GM23338 (cell line): ENCODE measurements around the gene RNF2. TPM values are rescaled to one million over a fixed set of nuclear protein-coding genes. Genes with fewer than 3 reads are reported as not detected.

ENCODE experiments used
- ATAC-seq: fragments of 200-7000 bp; cut with Tn5 transposase; 3 replicates; pipeline ENCODE4 v1.9.1; 2020
- DNase-seq: peaks from one replicate; pipeline ENCODE4 v3.0.0-alpha.2; 2015; ENCODE audit warnings: low spot score
- H2AFZ ChIP-seq: fragments of 200-600 bp; sonication (generic); 2 replicates; pipeline ENCODE4 v1.8.0; 2016; ENCODE audit warnings: antibody characterized with exemption, mild to moderate bottlenecking, moderate library complexity
- H3F3A ChIP-seq: fragments of 200-600 bp; sonication (generic); replicated peaks from 2 replicates; pipeline ENCODE4 v1.8.0; 2017; ENCODE audit warnings: antibody characterized with exemption, mixed run types, low read depth
- H3K27ac ChIP-seq: fragments of 200-600 bp; sonication (generic); 2 replicates; pipeline ENCODE4 v1.6.1; 2016; ENCODE audit warnings: low read depth
- H3K27me3 ChIP-seq: fragments of 200-600 bp; sonication (generic); 2 replicates; pipeline ENCODE4 v1.8.0; 2016; ENCODE audit warnings: mild to moderate bottlenecking, mixed run types, moderate library complexity; ENCODE audit not compliant: insufficient read depth
- H3K36me3 ChIP-seq: fragments of 200-600 bp; sonication (generic); 2 replicates; pipeline ENCODE4 v1.8.0; 2016; ENCODE audit warnings: mild to moderate bottlenecking; ENCODE audit not compliant: insufficient read depth
- H3K4me1 ChIP-seq: fragments of 200-600 bp; sonication (generic); 2 replicates; pipeline ENCODE4 v1.8.0; 2016; ENCODE audit warnings: mild to moderate bottlenecking, moderate library complexity; ENCODE audit not compliant: insufficient read depth
- H3K4me2 ChIP-seq: fragments of 200-600 bp; sonication (generic); 2 replicates; pipeline ENCODE4 v1.7.1; 2017; ENCODE audit warnings: mixed run types
- H3K4me3 ChIP-seq: fragments of 200-600 bp; sonication (generic); 2 replicates; pipeline ENCODE4 v1.6.1; 2016; ENCODE audit warnings: mixed run types
- H3K79me2 ChIP-seq: fragments of 200-600 bp; sonication (generic); replicated peaks from 2 replicates; pipeline ENCODE4 v1.8.0; 2017; ENCODE audit warnings: mild to moderate bottlenecking; ENCODE audit not compliant: insufficient read depth
- H3K9me2 ChIP-seq: fragments of 200-600 bp; sonication (generic); 2 replicates; pipeline ENCODE4 v1.8.0; 2017; ENCODE audit not compliant: insufficient read depth
- H4K20me1 ChIP-seq: fragments of 200-600 bp; sonication (generic); replicated peaks from 2 replicates; pipeline ENCODE4 v1.8.0; 2017; ENCODE audit warnings: mild to moderate bottlenecking; ENCODE audit not compliant: insufficient read depth
- H3K27ac Mint-ChIP-seq: 2 replicates; pipeline ENCODE4 v1.8.0; 2020; ENCODE audit warnings: inconsistent platforms, mild to moderate bottlenecking, moderate library complexity, mixed read lengths
- H3K27me3 Mint-ChIP-seq: 3 replicates; pipeline ENCODE4 v1.8.0; 2022; ENCODE audit warnings: low read depth, mild to moderate bottlenecking, moderate library complexity, mixed read lengths, inconsistent platforms; ENCODE audit not compliant: insufficient read depth, poor library complexity
- H3K36me3 Mint-ChIP-seq: 3 replicates; pipeline ENCODE4 v1.8.0; 2021; ENCODE audit warnings: low read depth, mild to moderate bottlenecking, inconsistent platforms, moderate library complexity, mixed read lengths
- H3K4me1 Mint-ChIP-seq: 3 replicates; pipeline ENCODE4 v1.8.0; 2020; ENCODE audit warnings: mild to moderate bottlenecking, inconsistent platforms, mixed read lengths
- H3K4me3 Mint-ChIP-seq: 3 replicates; pipeline ENCODE4 v1.8.0; 2021; ENCODE audit warnings: moderate library complexity, mild to moderate bottlenecking, inconsistent platforms, mixed read lengths
- H3K9me3 Mint-ChIP-seq: 3 replicates; pipeline ENCODE4 v1.8.0; 2020; ENCODE audit warnings: moderate library complexity, mild to moderate bottlenecking, inconsistent platforms, mixed read lengths
- CREB1 ChIP-seq: fragments of 250-450 bp; sonication (Bioruptor Pico); IDR thresholded peaks from 2 replicates; pipeline ENCODE4 v1.5.0; 2020; ENCODE audit warnings: low read depth, mild to moderate bottlenecking, moderate library complexity
- EZH2 ChIP-seq: fragments of 200-600 bp; sonication (generic); IDR thresholded peaks from one replicate; pipeline ENCODE4 v1.8.0; 2017; ENCODE audit warnings: antibody characterized with exemption, mild to moderate bottlenecking, low read depth; ENCODE audit not compliant: unreplicated experiment
- NANOG ChIP-seq: IDR thresholded peaks from 2 replicates; pipeline ENCODE4 v1.6.1; 2016; ENCODE audit warnings: antibody characterized with exemption, borderline replicate concordance
- POLR2AphosphoS5 ChIP-seq: IDR thresholded peaks from 2 replicates; pipeline ENCODE4 v1.6.1; 2016; ENCODE audit warnings: antibody characterized with exemption, low read depth
- STAT1 ChIP-seq: IDR thresholded peaks from one replicate; pipeline ENCODE4 v1.6.1; 2016; ENCODE audit warnings: antibody characterized with exemption; ENCODE audit not compliant: unreplicated experiment
- ZNF331 ChIP-seq: fragments of 250-450 bp; sonication (Bioruptor Pico); IDR thresholded peaks from 2 replicates; pipeline ENCODE4 v1.5.0; 2020; ENCODE audit warnings: low read depth, mild to moderate bottlenecking, moderate library complexity
- ZNF462 ChIP-seq: fragments of 250-450 bp; sonication (Bioruptor Pico); IDR thresholded peaks from 2 replicates; pipeline ENCODE4 v1.5.0; 2020; ENCODE audit warnings: mild to moderate bottlenecking, moderate library complexity
- polyA plus RNA-seq: library from polyadenylated mRNA; unstranded; fragments of >200 nt; fragmentation: Nextera tagmentation; extraction: Ambion mirVana; gene quantifications from 2 replicates; pipeline ENCODE4 v1.2.1, GENCODE V29; 2016
- total RNA-seq: library from RNA; depleted of rRNA; stranded (reverse); fragments of >200 nt; shearing (Covaris generic); gene quantifications from 2 replicates; pipeline ENCODE4 v1.2.3, GENCODE V29; 2014
- TF ChIP-seq, protein P1 (sequence below): IDR thresholded peaks from one replicate; pipeline ENCODE4 v1.6.1; 2018; ENCODE audit warnings: antibody characterized with exemption; ENCODE audit not compliant: unreplicated experiment
- TF ChIP-seq, protein P2 (sequence below), 2 experiments: fragments of 200-600 bp in 1 of 2; sonication (generic) in 1 of 2; conservative IDR thresholded peaks; 2 replicates each; pipeline versions ENCODE4 v1.5.1 to v1.6.1; 2016 to 2017; ENCODE audit warnings: antibody characterized with exemption in 2 of 2, low read depth in 2 of 2, mild to moderate bottlenecking in 2 of 2, moderate library complexity in 1 of 2

The RNF2 gene
- total and polyA plus RNA-seq, 2 experiments from 2014 or later = 33.3 to 51.4 TPM

DNA sequence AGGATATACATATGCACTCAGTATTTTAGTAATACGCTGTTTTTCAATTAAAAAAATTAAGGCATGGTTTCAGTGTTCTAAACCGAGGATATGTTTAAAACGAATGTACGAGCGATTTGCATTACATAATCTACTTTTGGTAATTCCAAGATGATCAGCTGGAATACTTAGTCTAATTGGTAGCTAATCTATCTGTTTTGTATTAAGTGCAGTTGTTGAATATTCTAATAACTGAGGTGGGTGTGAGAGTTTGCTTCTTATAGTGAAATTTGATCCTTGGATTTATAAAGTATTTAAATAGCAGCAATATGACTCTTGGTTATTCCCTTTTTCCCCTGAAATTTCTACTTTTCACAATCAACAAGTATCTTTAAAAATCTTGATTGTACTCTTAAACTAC lies 1.3 kb downstream of the RNF2 start:
- Mint-ChIP-seq H3K4me3 (peak overlapping the region; percentile 95), H3K27ac (peak overlapping the region; percentile 95), H3K36me3 (peaks cover 6% of the 10 kb centered on the region; the same call in 2 of the 3 replicates), H3K4me1 (peaks cover 37% of the 10 kb centered on the region), H3K9me3 (no peaks in the 10 kb centered on the region; the same call in 1 of the 3 replicates), H3K27me3 (peaks cover 8% of the 10 kb centered on the region)
- H3K9me2 ChIP-seq = no peaks in the 10 kb centered on the region
- DNase-seq (no peak), ATAC-seq (no peak)
- H3K79me2 ChIP-seq = peaks cover 55% of the 10 kb centered on the region
- H3K27me3 ChIP-seq = peaks cover 15% of the 10 kb centered on the region
- peaks cover 41% of the 10 kb centered on the region for H4K20me1 ChIP-seq
- H3K4me3 ChIP-seq = peak overlapping the region; percentile 65
- H3K4me2 ChIP-seq = peak overlapping the region; percentile 81
- no peaks in the 10 kb centered on the region for H3K36me3 ChIP-seq
- H3K4me1 ChIP-seq = peaks cover 34% of the 10 kb centered on the region
- H3K27ac ChIP-seq = no peak overlapping the region
- TF ChIP-seq ZNF462 (CRISPR knock-in tag) (no peak), EZH2 (no peak), CREB1 (CRISPR knock-in tag) (no peak), NANOG (no peak), ZNF331 (CRISPR knock-in tag) (no peak), STAT1 (no peak), POLR2AphosphoS5 (no peak)
- TF ChIP-seq, protein P1, sequence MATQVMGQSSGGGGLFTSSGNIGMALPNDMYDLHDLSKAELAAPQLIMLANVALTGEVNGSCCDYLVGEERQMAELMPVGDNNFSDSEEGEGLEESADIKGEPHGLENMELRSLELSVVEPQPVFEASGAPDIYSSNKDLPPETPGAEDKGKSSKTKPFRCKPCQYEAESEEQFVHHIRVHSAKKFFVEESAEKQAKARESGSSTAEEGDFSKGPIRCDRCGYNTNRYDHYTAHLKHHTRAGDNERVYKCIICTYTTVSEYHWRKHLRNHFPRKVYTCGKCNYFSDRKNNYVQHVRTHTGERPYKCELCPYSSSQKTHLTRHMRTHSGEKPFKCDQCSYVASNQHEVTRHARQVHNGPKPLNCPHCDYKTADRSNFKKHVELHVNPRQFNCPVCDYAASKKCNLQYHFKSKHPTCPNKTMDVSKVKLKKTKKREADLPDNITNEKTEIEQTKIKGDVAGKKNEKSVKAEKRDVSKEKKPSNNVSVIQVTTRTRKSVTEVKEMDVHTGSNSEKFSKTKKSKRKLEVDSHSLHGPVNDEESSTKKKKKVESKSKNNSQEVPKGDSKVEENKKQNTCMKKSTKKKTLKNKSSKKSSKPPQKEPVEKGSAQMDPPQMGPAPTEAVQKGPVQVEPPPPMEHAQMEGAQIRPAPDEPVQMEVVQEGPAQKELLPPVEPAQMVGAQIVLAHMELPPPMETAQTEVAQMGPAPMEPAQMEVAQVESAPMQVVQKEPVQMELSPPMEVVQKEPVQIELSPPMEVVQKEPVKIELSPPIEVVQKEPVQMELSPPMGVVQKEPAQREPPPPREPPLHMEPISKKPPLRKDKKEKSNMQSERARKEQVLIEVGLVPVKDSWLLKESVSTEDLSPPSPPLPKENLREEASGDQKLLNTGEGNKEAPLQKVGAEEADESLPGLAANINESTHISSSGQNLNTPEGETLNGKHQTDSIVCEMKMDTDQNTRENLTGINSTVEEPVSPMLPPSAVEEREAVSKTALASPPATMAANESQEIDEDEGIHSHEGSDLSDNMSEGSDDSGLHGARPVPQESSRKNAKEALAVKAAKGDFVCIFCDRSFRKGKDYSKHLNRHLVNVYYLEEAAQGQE = no peak
- TF ChIP-seq, protein P2, sequence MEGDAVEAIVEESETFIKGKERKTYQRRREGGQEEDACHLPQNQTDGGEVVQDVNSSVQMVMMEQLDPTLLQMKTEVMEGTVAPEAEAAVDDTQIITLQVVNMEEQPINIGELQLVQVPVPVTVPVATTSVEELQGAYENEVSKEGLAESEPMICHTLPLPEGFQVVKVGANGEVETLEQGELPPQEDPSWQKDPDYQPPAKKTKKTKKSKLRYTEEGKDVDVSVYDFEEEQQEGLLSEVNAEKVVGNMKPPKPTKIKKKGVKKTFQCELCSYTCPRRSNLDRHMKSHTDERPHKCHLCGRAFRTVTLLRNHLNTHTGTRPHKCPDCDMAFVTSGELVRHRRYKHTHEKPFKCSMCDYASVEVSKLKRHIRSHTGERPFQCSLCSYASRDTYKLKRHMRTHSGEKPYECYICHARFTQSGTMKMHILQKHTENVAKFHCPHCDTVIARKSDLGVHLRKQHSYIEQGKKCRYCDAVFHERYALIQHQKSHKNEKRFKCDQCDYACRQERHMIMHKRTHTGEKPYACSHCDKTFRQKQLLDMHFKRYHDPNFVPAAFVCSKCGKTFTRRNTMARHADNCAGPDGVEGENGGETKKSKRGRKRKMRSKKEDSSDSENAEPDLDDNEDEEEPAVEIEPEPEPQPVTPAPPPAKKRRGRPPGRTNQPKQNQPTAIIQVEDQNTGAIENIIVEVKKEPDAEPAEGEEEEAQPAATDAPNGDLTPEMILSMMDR (conservative IDR thresholded peaks at IDR 0.05; ENCODE audit: low read depth in 2 of 2) = no peak
- H2AFZ ChIP-seq = no peak overlapping the region
- H3F3A ChIP-seq = 0 out of 2 replicates have a peak, but pooled peaks cover 3% of the 10 kb centered on the region
